ENCODE data around the gene HOXB13. TPM values are rescaled to one million over a fixed set of nuclear protein-coding genes. Genes with fewer than 3 reads are reported as not detected.

The HOXB13 gene
- total RNA-seq, 1 donor from 2014 or later, result not detected

GRCh38 chr17:48729335-48730239, 1.0 kb upstream of the HOXB13 start:
- no peak for FAIRE-seq
- no peak for DNase-seq (ENCODE audit: low spot score in 2 of 2)

GRCh38 chr17:48727415-48728175, 955 bp downstream of the HOXB13 start:
- DNase-seq (ENCODE audit: low spot score in 2 of 2) (no peak), FAIRE-seq (no peak)

- DNase-seq (ENCODE audit: low spot score in 2 of 2) (no peak), FAIRE-seq (no peak)
Observed at GRCh38 chr17:48726916-48727286, 1.6 kb downstream of the HOXB13 start.

GRCh38 chr17:48726114-48726915, 2.2 kb downstream of the HOXB13 start:
- no peak for DNase-seq (ENCODE audit: low spot score in 2 of 2)
- no peak for FAIRE-seq

GRCh38 chr17:48725288-48726064, 3.1 kb downstream of the HOXB13 start:
- no peak for FAIRE-seq

GRCh38 chr17:48725004-48725287, 3.6 kb downstream of the HOXB13 start:
- DNase-seq (ENCODE audit: low spot score in 2 of 2) (no peak), FAIRE-seq (no peak)

More at GRCh38 chr17:48725288-48726064, 3.1 kb downstream of the HOXB13 start:
- no peak for DNase-seq (ENCODE audit: low spot score in 2 of 2)

GRCh38 chr17:48724251-48725003, 4.1 kb downstream of the HOXB13 start:
- no peak for FAIRE-seq
- peak in 1 of 2 donors; percentile 55 for DNase-seq (ENCODE audit: low spot score in 2 of 2)

GRCh38 chr17:48723423-48724250, 4.9 kb downstream of the HOXB13 start:
- FAIRE-seq, result no peak
- no peak for DNase-seq (ENCODE audit: low spot score in 2 of 2)

- DNase-seq (ENCODE audit: low spot score in 2 of 2) (no peak), FAIRE-seq (no peak)
Observed at GRCh38 chr17:48722915-48723422, 5.6 kb downstream of the HOXB13 start, which contains the start of gene PRAC2. TSS of gene PRAC2 (plus strand) at chr17:48723185. CDS start at chr17:48724411, 1,226 bp downstream.

GRCh38 chr17:48722201-48722907, 6.2 kb downstream of the HOXB13 start, which contains the start of gene PRAC1:
TSS of gene PRAC1 (minus strand) at chr17:48722518. CDS start at chr17:48722392, 126 bp downstream.
- no peak for FAIRE-seq
- DNase-seq (ENCODE audit: low spot score in 2 of 2), result no peak

- FAIRE-seq, result no peak
- no peak for DNase-seq (ENCODE audit: low spot score in 2 of 2)
Observed at GRCh38 chr17:48721009-48721402, 7.5 kb downstream of the HOXB13 start.

- FAIRE-seq, result no peak
Observed at GRCh38 chr17:48720266-48721008, 8.1 kb downstream of the HOXB13 start.

GRCh38 chr17:48719642-48720265, 8.8 kb downstream of the HOXB13 start:
- FAIRE-seq (no peak), DNase-seq (ENCODE audit: low spot score in 2 of 2) (no peak)

More at GRCh38 chr17:48720266-48721008, 8.1 kb downstream of the HOXB13 start:
- DNase-seq (ENCODE audit: low spot score in 2 of 2), result no peak

GRCh38 chr17:48718761-48719641, 9.5 kb downstream of the HOXB13 start:
- DNase-seq (ENCODE audit: low spot score in 2 of 2) (no peak), FAIRE-seq (no peak)

- DNase-seq (ENCODE audit: low spot score in 2 of 2) (no peak), FAIRE-seq (no peak)
Observed at GRCh38 chr17:48718227-48718760, 10.3 kb downstream of the HOXB13 start.

Data from frontal cortex (tissue), 4 donors.